GM21717 (cell line): Measurements from ENCODE around the gene RAP1GDS1.

ENCODE experiments used
- ATAC-seq: cut with Tn5 transposase; IDR thresholded peaks from one replicate; pipeline ENCODE4 v1.9.1; 2021; ENCODE audit warnings: mild to moderate bottlenecking, moderate library complexity; ENCODE audit not compliant: unreplicated experiment

The RAP1GDS1 gene

GRCh38 chr4:98260579-98261404 lies at the start of gene RAP1GDS1:
RAP1GDS1 (plus strand) TSS chr4:98261384; CDS start chr4:98261566, 182 bp downstream.
- ATAC-seq, result peak; percentile 92

GRCh38 chr4:98222306-98222705 lies 38.9 kb upstream of the RAP1GDS1 start:
- no peak for ATAC-seq

GRCh38 chr4:98226396-98226795 lies 34.8 kb upstream of the RAP1GDS1 start:
- ATAC-seq, result no peak

- no peak for ATAC-seq
Measured at GRCh38 chr4:98230961-98231360, 30.2 kb upstream of the RAP1GDS1 start.

- no peak for ATAC-seq
Measured at GRCh38 chr4:98232202-98232601, 29.0 kb upstream of the RAP1GDS1 start.

- ATAC-seq, result no peak
Measured at GRCh38 chr4:98237204-98237603, 24.0 kb upstream of the RAP1GDS1 start.

GRCh38 chr4:98242063-98242462 lies 19.1 kb upstream of the RAP1GDS1 start:
- no peak for ATAC-seq

GRCh38 chr4:98242538-98242937 lies 18.6 kb upstream of the RAP1GDS1 start:
- no peak for ATAC-seq

- no peak for ATAC-seq
Measured at GRCh38 chr4:98245226-98245625, 16.0 kb upstream of the RAP1GDS1 start.

- ATAC-seq, result peak; percentile 87
Measured at GRCh38 chr4:98248934-98249333, 12.2 kb upstream of the RAP1GDS1 start.

- ATAC-seq, result no peak
Measured at GRCh38 chr4:98249831-98250230, 11.4 kb upstream of the RAP1GDS1 start.

- ATAC-seq, result no peak
Measured at GRCh38 chr4:98253499-98253898, 7.7 kb upstream of the RAP1GDS1 start.

GRCh38 chr4:98260047-98260578 lies 1.1 kb upstream of the RAP1GDS1 start:
- peak; percentile 20 for ATAC-seq

GRCh38 chr4:98261405-98262291 lies 464 bp downstream of the RAP1GDS1 start:
- peak; percentile 18 for ATAC-seq

GRCh38 chr4:98262431-98262830 lies 1.2 kb downstream of the RAP1GDS1 start:
- no peak for ATAC-seq

- no peak for ATAC-seq
Measured at GRCh38 chr4:98267498-98267897, 6.3 kb downstream of the RAP1GDS1 start.

GRCh38 chr4:98275145-98275544 lies 14.0 kb downstream of the RAP1GDS1 start:
- no peak for ATAC-seq

- no peak for ATAC-seq
Measured at GRCh38 chr4:98283219-98284189, 22.3 kb downstream of the RAP1GDS1 start.

GRCh38 chr4:98284640-98285046 lies 23.5 kb downstream of the RAP1GDS1 start:
- no peak for ATAC-seq

GRCh38 chr4:98285676-98286075 lies 24.5 kb downstream of the RAP1GDS1 start:
- no peak for ATAC-seq
